ENCODE measurements around the gene CCDC9.
"Not testable (repeated sequence)": the region's sequence is repeated elsewhere in the genome, so short reads cannot be mapped to it uniquely, and the experiment has no call there.

CCDC9 gene

GRCh38 chr19:47232422-47233211, 23.7 kb upstream of the CCDC9 start:
- DNase-seq, result no peak

GRCh38 chr19:47236072-47236675, 20.2 kb upstream of the CCDC9 start:
- no peak for DNase-seq

GRCh38 chr19:47239152-47239551, 17.2 kb upstream of the CCDC9 start:
- DNase-seq, result no peak

- DNase-seq, result peak; percentile 66
Measured at GRCh38 chr19:47239610-47240296, 16.6 kb upstream of the CCDC9 start.

- DNase-seq, result no peak
Measured at GRCh38 chr19:47240556-47240955, 15.8 kb upstream of the CCDC9 start.

- peak; percentile 81 for DNase-seq
Measured at GRCh38 chr19:47240996-47241918, 15.1 kb upstream of the CCDC9 start.

GRCh38 chr19:47241919-47242577, 14.3 kb upstream of the CCDC9 start:
- no peak for DNase-seq

GRCh38 chr19:47243364-47243775, 13.0 kb upstream of the CCDC9 start:
- no peak for DNase-seq

GRCh38 chr19:47243776-47244547, 12.4 kb upstream of the CCDC9 start:
- DNase-seq, result peak; percentile 64

- no peak for DNase-seq
Measured at GRCh38 chr19:47247308-47247990, 8.9 kb upstream of the CCDC9 start.

GRCh38 chr19:47253016-47253415, 3.3 kb upstream of the CCDC9 start:
- DNase-seq, result not testable (repeated sequence)

- DNase-seq, result no peak
Measured at GRCh38 chr19:47253467-47253881, 2.9 kb upstream of the CCDC9 start.

GRCh38 chr19:47253970-47254369, 2.4 kb upstream of the CCDC9 start:
- DNase-seq, result no peak

- DNase-seq, result peak; percentile 100
Measured at GRCh38 chr19:47256693-47257410, 527 bp downstream of the CCDC9 start.

- DNase-seq, result no peak
Measured at GRCh38 chr19:47257411-47258169, 1.3 kb downstream of the CCDC9 start.

- DNase-seq, result no peak
Measured at GRCh38 chr19:47258434-47258833, 2.1 kb downstream of the CCDC9 start.

GRCh38 chr19:47258895-47259555, 2.7 kb downstream of the CCDC9 start:
- DNase-seq, result no peak

- no peak for DNase-seq
Measured at GRCh38 chr19:47260476-47260875, 4.2 kb downstream of the CCDC9 start.
